Colonic mucosa (tissue), 4 donors: ENCODE data around the gene SHPK. TPM values are rescaled to one million over a fixed set of nuclear protein-coding genes. Genes with fewer than 3 reads are reported as not detected.

Experiments used
- DNase-seq: peaks from one replicate; pipeline ENCODE4 v3.0.0-alpha.2; 2020
- H3K27ac ChIP-seq: fragments of 200-600 bp; one replicate; pipeline ENCODE4 v1.8.0; 2021
- H3K27me3 ChIP-seq: fragments of 200-600 bp; one replicate; pipeline ENCODE4 v1.8.0; 2021
- H3K36me3 ChIP-seq: fragments of 200-600 bp; one replicate; pipeline ENCODE4 v1.8.0; 2021
- H3K4me1 ChIP-seq: fragments of 200-600 bp; one replicate; pipeline ENCODE4 v1.8.0; 2021; ENCODE audit warnings: mild to moderate bottlenecking
- H3K4me3 ChIP-seq: fragments of 200-600 bp; one replicate; pipeline ENCODE4 v1.8.0; 2021
- H3K9ac ChIP-seq, 2 donors: one replicate each; pipeline ENCODE4 v1.7.0; 2013; ENCODE audit warnings: control low read depth in 2 of 2, low read depth in 2 of 2, low read length in 2 of 2
- H3K9me3 ChIP-seq: fragments of 200-600 bp; one replicate; pipeline ENCODE4 v1.8.0; 2021
- intact Hi-C: fragments of 100-400 bp; cut with DNase I; formaldehyde crosslinking; loops from one replicate; pipeline ENCODE4 v1.14.1; 2022
- total RNA-seq, 2 donors: library from RNA; stranded (reverse); fragmentation: NEBNext Ultra II Directional in 1 of 2; extraction: Animal tissue kit (Norgen Biotek cat#: 25700) in 1 of 2; gene quantifications; one replicate each; pipeline ENCODE4 v1.2.1, GENCODE V29; 2021
- TF ChIP-seq, protein P1 (sequence below): fragments of 200-600 bp; IDR thresholded peaks from one replicate; pipeline ENCODE4 v1.8.0; 2022; ENCODE audit warnings: antibody characterized with exemption, mild to moderate bottlenecking
- donor health status: healthy.
- donor health status: DM: no; HTN: no; CAD: no.
- donor health status: DM: no; HTN: no; CAD: no.

SHPK gene
- total RNA-seq, 2 donors from 2014 or later, result 21.5 to 23.5 TPM

DNA sequence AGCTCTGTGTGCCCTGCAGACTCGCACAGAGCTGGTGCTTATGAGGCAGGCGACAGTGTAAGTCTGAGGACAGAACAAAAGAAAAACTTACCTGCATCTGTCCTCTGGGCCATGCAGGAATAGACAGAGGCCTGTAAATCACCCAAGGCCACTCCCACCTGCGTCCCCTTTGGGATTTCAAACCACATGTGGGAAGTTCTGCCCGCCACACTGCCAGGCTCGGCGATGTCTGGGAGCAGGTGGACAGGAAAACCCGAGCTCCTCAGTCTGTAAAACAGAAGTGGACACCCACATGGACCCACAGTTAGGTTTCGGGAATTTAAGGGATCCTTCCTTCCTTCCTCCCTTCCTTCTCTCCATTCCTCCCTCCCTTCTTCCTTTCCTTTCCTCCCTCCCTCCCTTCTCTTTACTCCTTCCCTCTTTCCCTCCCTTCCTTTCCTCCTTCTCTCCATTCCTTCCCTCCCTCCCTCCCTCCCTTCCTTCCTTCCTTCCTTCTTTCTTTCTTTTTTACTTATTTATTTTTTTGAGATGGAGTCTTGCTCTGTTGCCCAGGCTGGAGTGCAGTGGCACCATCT lies 14.8 kb downstream of the SHPK start:
- Histone ChIP-seq H3K9me3 (no peaks in the 10 kb centered on the region), H3K4me3 (no peak overlapping the region), H3K27ac (no peak overlapping the region), H3K27me3 (no peaks in the 10 kb centered on the region), H3K9ac (no peak overlapping the region), H3K4me1 (no peaks in the 10 kb centered on the region), H3K36me3 (peaks cover 12% of the 10 kb centered on the region)
- intact Hi-C loops, result no loop called here
- DNase-seq, result no peak
- TF ChIP-seq, protein P1, sequence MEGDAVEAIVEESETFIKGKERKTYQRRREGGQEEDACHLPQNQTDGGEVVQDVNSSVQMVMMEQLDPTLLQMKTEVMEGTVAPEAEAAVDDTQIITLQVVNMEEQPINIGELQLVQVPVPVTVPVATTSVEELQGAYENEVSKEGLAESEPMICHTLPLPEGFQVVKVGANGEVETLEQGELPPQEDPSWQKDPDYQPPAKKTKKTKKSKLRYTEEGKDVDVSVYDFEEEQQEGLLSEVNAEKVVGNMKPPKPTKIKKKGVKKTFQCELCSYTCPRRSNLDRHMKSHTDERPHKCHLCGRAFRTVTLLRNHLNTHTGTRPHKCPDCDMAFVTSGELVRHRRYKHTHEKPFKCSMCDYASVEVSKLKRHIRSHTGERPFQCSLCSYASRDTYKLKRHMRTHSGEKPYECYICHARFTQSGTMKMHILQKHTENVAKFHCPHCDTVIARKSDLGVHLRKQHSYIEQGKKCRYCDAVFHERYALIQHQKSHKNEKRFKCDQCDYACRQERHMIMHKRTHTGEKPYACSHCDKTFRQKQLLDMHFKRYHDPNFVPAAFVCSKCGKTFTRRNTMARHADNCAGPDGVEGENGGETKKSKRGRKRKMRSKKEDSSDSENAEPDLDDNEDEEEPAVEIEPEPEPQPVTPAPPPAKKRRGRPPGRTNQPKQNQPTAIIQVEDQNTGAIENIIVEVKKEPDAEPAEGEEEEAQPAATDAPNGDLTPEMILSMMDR, result no peak

DNA sequence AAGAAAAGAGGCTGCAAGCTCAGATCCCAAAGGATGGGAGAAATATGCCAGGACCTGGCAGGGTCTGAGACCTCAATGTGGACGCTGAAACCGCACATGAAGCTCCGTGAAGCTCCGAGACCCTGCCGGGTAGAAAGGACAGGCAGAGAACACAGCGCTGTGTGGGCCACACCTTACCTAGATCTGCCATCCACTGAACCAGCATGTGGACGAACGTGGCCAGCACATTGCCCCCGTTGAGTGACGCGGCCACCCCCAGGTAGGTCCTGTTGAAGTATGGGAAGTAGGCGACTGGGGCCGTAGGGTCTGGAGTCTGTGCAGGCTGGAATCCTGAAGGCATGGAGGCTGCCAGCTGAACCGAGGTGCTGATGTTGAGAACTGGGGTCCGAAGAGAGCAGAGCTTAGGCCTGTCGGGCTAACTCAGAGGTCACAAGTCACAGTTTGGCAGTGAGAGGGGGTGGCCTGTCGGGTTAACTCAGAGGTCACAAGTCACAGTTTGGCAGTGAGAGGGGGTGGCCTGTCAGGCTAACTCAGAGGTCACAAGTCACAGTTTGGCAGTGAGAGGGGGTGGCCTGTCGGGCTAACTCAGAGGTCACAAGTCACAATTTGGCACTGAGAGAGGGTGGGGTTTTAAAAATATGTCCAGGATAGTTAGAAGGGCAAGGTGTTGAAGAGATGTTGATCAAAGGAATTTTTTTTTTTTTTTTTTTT lies 20.7 kb downstream of the SHPK start:
- no peak for DNase-seq
- Histone ChIP-seq H3K4me3 (no peak overlapping the region), H3K36me3 (peaks cover 3% of the 10 kb centered on the region), H3K27me3 (no peaks in the 10 kb centered on the region), H3K9me3 (no peaks in the 10 kb centered on the region), H3K27ac (no peak overlapping the region), H3K9ac (no peak overlapping the region), H3K4me1 (no peaks in the 10 kb centered on the region)
- TF ChIP-seq, protein P1, result no peak
- intact Hi-C loops, result no loop called here

DNA sequence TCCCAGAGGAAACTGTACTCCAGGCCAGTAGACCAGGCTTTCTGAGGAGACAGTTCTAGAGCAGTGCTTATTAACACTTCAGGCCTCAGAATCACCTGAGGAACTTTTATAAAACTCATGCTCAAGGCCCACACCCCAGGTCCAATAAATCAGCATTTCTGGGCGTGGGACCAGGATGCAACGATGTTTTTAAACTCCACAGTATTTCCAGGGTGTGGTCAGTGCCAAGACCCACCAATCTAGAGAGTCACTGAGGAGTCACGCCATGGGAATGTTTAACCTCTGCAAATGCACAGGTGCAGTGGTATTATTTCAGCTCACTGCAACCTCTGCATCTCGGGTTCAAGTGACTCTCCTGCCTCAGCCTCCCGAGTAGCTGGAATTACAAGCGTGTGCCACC lies 22.9 kb downstream of the SHPK start:
- peaks cover 10% of the 10 kb centered on the region for H3K36me3 ChIP-seq
- H3K9me3 ChIP-seq, result no peaks in the 10 kb centered on the region
- DNase-seq, result peak; percentile 58
- intact Hi-C loops, result no loop called here
- no peak overlapping the region for H3K27ac ChIP-seq
- H3K27me3 ChIP-seq, result no peaks in the 10 kb centered on the region
- H3K4me1 ChIP-seq, result no peaks in the 10 kb centered on the region
- TF ChIP-seq, protein P1, result no peak
- H3K4me3 ChIP-seq, result no peak overlapping the region
- H3K9ac ChIP-seq, result no peak overlapping the region

DNA sequence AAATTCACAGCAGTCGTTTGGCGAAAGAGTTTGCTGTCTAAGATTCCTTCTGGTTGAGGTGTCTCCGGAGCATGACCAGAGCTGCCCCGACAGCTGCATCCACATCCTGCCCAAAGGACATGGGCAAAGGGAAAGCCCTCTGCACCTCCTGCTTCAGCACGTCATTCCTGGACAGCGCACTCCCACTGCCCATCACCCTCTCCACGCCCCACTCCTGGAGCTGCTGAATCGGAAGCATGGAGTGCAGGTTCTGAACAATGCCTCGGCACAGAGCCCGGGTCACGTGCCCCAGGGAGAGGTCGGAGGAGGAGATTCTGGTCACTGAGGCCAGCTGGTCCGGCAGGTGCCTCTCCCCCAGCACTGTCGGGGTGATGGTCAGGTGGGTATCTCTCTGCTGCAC lies 25.5 kb downstream of the SHPK start:
- TF ChIP-seq, protein P1, result no peak
- Histone ChIP-seq H3K9ac (no peak overlapping the region), H3K4me3 (no peak overlapping the region), H3K4me1 (no peaks in the 10 kb centered on the region), H3K27me3 (no peaks in the 10 kb centered on the region), H3K9me3 (no peaks in the 10 kb centered on the region), H3K36me3 (peaks cover 6% of the 10 kb centered on the region), H3K27ac (no peak overlapping the region)
- DNase-seq, result no peak
- intact Hi-C loops, result no loop called here

DNA sequence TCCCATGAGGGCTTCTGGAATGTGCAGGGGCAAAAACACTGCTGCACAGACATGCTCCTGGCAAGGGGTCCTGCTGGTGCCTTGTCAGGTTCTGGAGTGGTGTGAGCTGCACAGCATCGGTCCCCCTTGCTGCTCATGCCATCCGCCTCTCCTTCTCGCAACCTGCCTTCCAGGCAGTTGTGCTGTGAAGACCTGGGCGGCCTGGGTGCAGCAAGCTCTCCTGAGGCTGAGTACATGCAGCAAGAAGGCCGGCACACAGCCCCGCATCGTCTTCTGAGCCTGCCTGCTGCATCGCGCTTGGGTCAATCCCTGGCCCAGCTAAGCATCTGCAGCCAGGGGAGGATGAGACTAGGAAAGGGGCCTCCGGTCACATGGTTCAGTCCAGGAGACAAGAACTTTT lies 26.4 kb downstream of the SHPK start:
- H3K4me1 ChIP-seq, result no peaks in the 10 kb centered on the region
- no peak for DNase-seq
- no peak overlapping the region for H3K9ac ChIP-seq
- TF ChIP-seq, protein P1, result no peak
- no peaks in the 10 kb centered on the region for H3K9me3 ChIP-seq
- peaks cover 6% of the 10 kb centered on the region for H3K36me3 ChIP-seq
- intact Hi-C loops, result no loop called here
- no peak overlapping the region for H3K27ac ChIP-seq
- no peaks in the 10 kb centered on the region for H3K27me3 ChIP-seq
- no peak overlapping the region for H3K4me3 ChIP-seq
